Astrocyte (in vitro differentiated cells and primary cell): ENCODE data around the gene GABPB1. TPM values are rescaled to one million over a fixed set of nuclear protein-coding genes. Genes with fewer than 3 reads are reported as not detected.
"Not testable (repeated sequence)": the region's sequence is repeated elsewhere in the genome, so short reads cannot be mapped to it uniquely, and the experiment has no call there.

Source experiments
- DNase-seq: peaks from one replicate; pipeline ENCODE4 v3.0.0-alpha.2; 2010; ENCODE audit warnings: low read depth
- FAIRE-seq: peaks from 2 replicates; lab custom pipeline; 2011; peaks lifted over from hg19 to GRCh38; lab: Jason Lieb, UNC
- H2AFZ ChIP-seq: 2 replicates; pipeline ENCODE4 v1.6.0; 2012; ENCODE audit warnings: low read depth, low read length, inconsistent platforms
- H3K27ac ChIP-seq: 2 replicates; pipeline ENCODE4 v1.5.1; 2011; ENCODE audit warnings: low read depth, low read length, inconsistent platforms
- H3K27me3 ChIP-seq: 2 replicates; pipeline ENCODE4 v1.6.0; 2011; ENCODE audit warnings: low read length, inconsistent platforms; ENCODE audit not compliant: insufficient read depth
- H3K36me3 ChIP-seq: 2 replicates; pipeline ENCODE4 v1.5.1; 2011; ENCODE audit warnings: low read length, inconsistent platforms; ENCODE audit not compliant: insufficient read depth
- H3K4me1 ChIP-seq: 2 replicates; pipeline ENCODE4 v1.5.1; 2011; ENCODE audit warnings: low read length, inconsistent platforms; ENCODE audit not compliant: insufficient read depth
- H3K4me2 ChIP-seq: 2 replicates; pipeline ENCODE4 v1.6.0; 2012; ENCODE audit warnings: low read length, inconsistent platforms
- H3K4me3 ChIP-seq: 2 replicates; pipeline ENCODE4 v1.5.1; 2011; ENCODE audit warnings: low read depth, mild to moderate bottlenecking, low read length, inconsistent platforms; ENCODE audit not compliant: insufficient read depth
- H3K79me2 ChIP-seq: 2 replicates; pipeline ENCODE4 v1.6.0; 2012; ENCODE audit warnings: mild to moderate bottlenecking, low read length, inconsistent platforms; ENCODE audit not compliant: insufficient read depth
- H3K9ac ChIP-seq: 2 replicates; pipeline ENCODE4 v1.6.0; 2012; ENCODE audit warnings: mild to moderate bottlenecking, low read length, inconsistent platforms
- H3K9me3 ChIP-seq: 2 replicates; pipeline ENCODE4 v1.5.1; 2012; ENCODE audit warnings: low read depth, mild to moderate bottlenecking, low read length, inconsistent platforms; ENCODE audit not compliant: insufficient read depth
- H4K20me1 ChIP-seq: 2 replicates; pipeline ENCODE4 v1.6.0; 2012; ENCODE audit warnings: low read length, inconsistent platforms; ENCODE audit not compliant: insufficient read depth
- H3K27ac Mint-ChIP-seq: one replicate; pipeline ENCODE4 v1.8.0; 2021; ENCODE audit warnings: mild to moderate bottlenecking, mixed read lengths; ENCODE audit not compliant: unreplicated experiment
- H3K27me3 Mint-ChIP-seq: one replicate; pipeline ENCODE4 v1.8.0; 2021; ENCODE audit warnings: low read depth, mixed read lengths; ENCODE audit not compliant: unreplicated experiment
- H3K36me3 Mint-ChIP-seq: one replicate; pipeline ENCODE4 v1.8.0; 2021; ENCODE audit warnings: low read depth, mixed read lengths; ENCODE audit not compliant: unreplicated experiment
- H3K4me1 Mint-ChIP-seq: one replicate; pipeline ENCODE4 v1.8.0; 2021; ENCODE audit warnings: low read depth, mixed read lengths; ENCODE audit not compliant: unreplicated experiment
- H3K4me3 Mint-ChIP-seq: one replicate; pipeline ENCODE4 v1.8.0; 2021; ENCODE audit warnings: mild to moderate bottlenecking, moderate library complexity, mixed read lengths; ENCODE audit not compliant: unreplicated experiment
- H3K9me3 Mint-ChIP-seq: one replicate; pipeline ENCODE4 v1.8.0; 2021; ENCODE audit warnings: mild to moderate bottlenecking, mixed read lengths; ENCODE audit not compliant: unreplicated experiment
- CTCF ChIP-seq: IDR thresholded peaks from 2 replicates; pipeline ENCODE4 v1.5.1; 2011; ENCODE audit warnings: low read depth, mild to moderate bottlenecking, inconsistent platforms, low read length, moderate library complexity; ENCODE audit not compliant: insufficient read depth
- EZH2 ChIP-seq: IDR thresholded peaks from 2 replicates; pipeline ENCODE4 v1.6.1; 2012; ENCODE audit warnings: mild to moderate bottlenecking, low read length, inconsistent platforms; ENCODE audit not compliant: insufficient read depth
- total RNA-seq: library from RNA; stranded (reverse); gene quantifications from 2 replicates; pipeline ENCODE4 v1.2.1, GENCODE V29; 2021

The GABPB1 gene
- total RNA-seq, 1 donor from 2014 or later: 33.5 TPM

- no peaks in the 10 kb centered on the region for H3K4me1 Mint-ChIP-seq
- Histone ChIP-seq H4K20me1 (no peaks in the 10 kb centered on the region), H3K79me2 (no peaks in the 10 kb centered on the region), H3K4me3 (no peak overlapping the region), H3K27ac (no peak overlapping the region), H3K4me2 (no peak overlapping the region), H3K9me3 (no peaks in the 10 kb centered on the region), H3K4me1 (no peaks in the 10 kb centered on the region), H3K27me3 (no peaks in the 10 kb centered on the region), H3K9ac (no peak overlapping the region), H2AFZ (no peak overlapping the region), H3K36me3 (no peaks in the 10 kb centered on the region)
- H3K36me3 Mint-ChIP-seq: no peaks in the 10 kb centered on the region
- TF ChIP-seq CTCF: no peak
- TF ChIP-seq EZH2: no peak
- no peaks in the 10 kb centered on the region for H3K27me3 Mint-ChIP-seq
- no peak for DNase-seq
- H3K27ac Mint-ChIP-seq: no peak overlapping the region
- no peak for FAIRE-seq
- H3K9me3 Mint-ChIP-seq: peaks cover 2% of the 10 kb centered on the region
- H3K4me3 Mint-ChIP-seq: no peak overlapping the region
Observed at GRCh38 chr15:50381438-50381837, 26.4 kb upstream of the GABPB1 start.

- H3K4me3 ChIP-seq: no peak overlapping the region
- H3K79me2 ChIP-seq: no peaks in the 10 kb centered on the region
- no peaks in the 10 kb centered on the region for H3K4me1 ChIP-seq
- H3K27ac ChIP-seq: no peak overlapping the region
- H3K36me3 ChIP-seq: no peaks in the 10 kb centered on the region
- H3K36me3 Mint-ChIP-seq: no peaks in the 10 kb centered on the region
- H3K27me3 ChIP-seq: no peaks in the 10 kb centered on the region
- no peak overlapping the region for H3K4me3 Mint-ChIP-seq
- FAIRE-seq (no peak), DNase-seq (no peak)
- no peaks in the 10 kb centered on the region for H3K27me3 Mint-ChIP-seq
- H3K4me1 Mint-ChIP-seq: no peaks in the 10 kb centered on the region
- no peak overlapping the region for H2AFZ ChIP-seq
- no peak overlapping the region for H3K27ac Mint-ChIP-seq
- peaks cover 2% of the 10 kb centered on the region for H3K9me3 Mint-ChIP-seq
- no peak overlapping the region for H3K4me2 ChIP-seq
- H4K20me1 ChIP-seq: no peaks in the 10 kb centered on the region
- TF ChIP-seq EZH2 (no peak), CTCF (no peak)
- no peak overlapping the region for H3K9ac ChIP-seq
- no peaks in the 10 kb centered on the region for H3K9me3 ChIP-seq
Observed at GRCh38 chr15:50380089-50380488, 25.1 kb upstream of the GABPB1 start.

- H3K4me2 ChIP-seq, H3K9ac ChIP-seq, H3K4me3 ChIP-seq, H4K20me1 ChIP-seq, H3K4me1 ChIP-seq, H3K27ac Mint-ChIP-seq, FAIRE-seq, H3K36me3 ChIP-seq, H3K9me3 Mint-ChIP-seq, H3K4me3 Mint-ChIP-seq, H3K79me2 ChIP-seq, H3K9me3 ChIP-seq, H2AFZ ChIP-seq, H3K4me1 Mint-ChIP-seq, H3K36me3 Mint-ChIP-seq, H3K27me3 ChIP-seq, H3K27ac ChIP-seq, DNase-seq, H3K27me3 Mint-ChIP-seq: not testable (repeated sequence)
Observed at GRCh38 chr15:50379413-50379812, 24.4 kb upstream of the GABPB1 start.
